ENCODE data around the gene SLC26A3.

DNA sequence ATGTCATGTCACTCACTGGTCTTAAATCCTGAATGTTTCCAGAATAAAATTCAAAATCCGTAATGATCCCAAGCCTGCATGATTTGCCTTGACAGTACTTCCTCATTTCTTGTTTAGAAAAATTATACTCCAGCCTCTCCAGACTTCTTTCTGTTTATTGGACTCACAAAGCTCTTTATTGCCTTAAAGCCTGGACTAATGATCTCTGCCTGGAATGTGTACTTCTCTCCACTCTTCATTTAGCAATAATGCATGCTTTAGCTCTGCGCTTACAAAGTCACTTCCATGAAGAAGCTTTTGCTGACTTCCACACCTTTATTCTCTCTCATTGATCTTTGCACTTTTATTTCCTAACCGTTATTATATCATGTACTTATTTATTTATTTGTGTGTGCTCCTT, 27.4 kb upstream of the SLC26A3 start:
- TF ChIP-seq, protein P1, sequence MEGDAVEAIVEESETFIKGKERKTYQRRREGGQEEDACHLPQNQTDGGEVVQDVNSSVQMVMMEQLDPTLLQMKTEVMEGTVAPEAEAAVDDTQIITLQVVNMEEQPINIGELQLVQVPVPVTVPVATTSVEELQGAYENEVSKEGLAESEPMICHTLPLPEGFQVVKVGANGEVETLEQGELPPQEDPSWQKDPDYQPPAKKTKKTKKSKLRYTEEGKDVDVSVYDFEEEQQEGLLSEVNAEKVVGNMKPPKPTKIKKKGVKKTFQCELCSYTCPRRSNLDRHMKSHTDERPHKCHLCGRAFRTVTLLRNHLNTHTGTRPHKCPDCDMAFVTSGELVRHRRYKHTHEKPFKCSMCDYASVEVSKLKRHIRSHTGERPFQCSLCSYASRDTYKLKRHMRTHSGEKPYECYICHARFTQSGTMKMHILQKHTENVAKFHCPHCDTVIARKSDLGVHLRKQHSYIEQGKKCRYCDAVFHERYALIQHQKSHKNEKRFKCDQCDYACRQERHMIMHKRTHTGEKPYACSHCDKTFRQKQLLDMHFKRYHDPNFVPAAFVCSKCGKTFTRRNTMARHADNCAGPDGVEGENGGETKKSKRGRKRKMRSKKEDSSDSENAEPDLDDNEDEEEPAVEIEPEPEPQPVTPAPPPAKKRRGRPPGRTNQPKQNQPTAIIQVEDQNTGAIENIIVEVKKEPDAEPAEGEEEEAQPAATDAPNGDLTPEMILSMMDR (IDR thresholded peaks at IDR 0.05; ENCODE audit: borderline replicate concordance, extremely low read depth, low read length, poor library complexity, severe bottlenecking), result no peak
- TF ChIP-seq EZH2 (IDR thresholded peaks at IDR 0.05; ENCODE audit: borderline replicate concordance, low read depth, low read length, severe bottlenecking), result no peak

Measured in DND-41 (cell line).